Measurements from ENCODE around the gene HMGN5.

DNA sequence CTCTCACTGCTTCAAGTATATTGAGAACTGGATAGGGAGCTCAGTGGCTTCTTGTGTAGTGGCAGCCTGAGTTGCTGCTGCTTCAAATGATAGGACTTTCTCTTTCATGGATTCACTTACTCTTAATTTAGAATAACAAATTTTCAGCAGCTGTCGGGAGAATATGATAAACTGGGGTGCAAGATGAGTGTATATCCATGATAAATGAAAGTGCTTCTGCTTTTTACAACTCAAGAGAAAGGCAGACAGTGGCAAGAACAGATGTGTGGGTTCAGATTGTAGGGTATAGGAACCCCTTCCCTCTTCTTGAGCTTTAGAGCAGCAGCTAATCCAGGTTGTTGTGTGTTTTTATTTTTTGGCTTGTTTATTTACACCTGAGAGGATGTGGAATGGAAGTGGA is 1.2 kb upstream of the HMGN5 start:
- TF ChIP-seq CTCF (IDR thresholded peaks at IDR 0.05; ENCODE audit: borderline replicate concordance, extremely low read depth, low read length, poor library complexity, severe bottlenecking) (no peak), EZH2 (IDR thresholded peaks at IDR 0.05; ENCODE audit: borderline replicate concordance, low read depth, low read length, severe bottlenecking) (no peak)
